ENCODE measurements around the gene BEGAIN. TPM values are rescaled to one million over a fixed set of nuclear protein-coding genes. Genes with fewer than 3 reads are reported as not detected.

The BEGAIN gene
- polyA plus RNA-seq, 2 of the 4 experiments (the other 2 are of a cell fraction): 1.4 to 3.7 TPM

DNA sequence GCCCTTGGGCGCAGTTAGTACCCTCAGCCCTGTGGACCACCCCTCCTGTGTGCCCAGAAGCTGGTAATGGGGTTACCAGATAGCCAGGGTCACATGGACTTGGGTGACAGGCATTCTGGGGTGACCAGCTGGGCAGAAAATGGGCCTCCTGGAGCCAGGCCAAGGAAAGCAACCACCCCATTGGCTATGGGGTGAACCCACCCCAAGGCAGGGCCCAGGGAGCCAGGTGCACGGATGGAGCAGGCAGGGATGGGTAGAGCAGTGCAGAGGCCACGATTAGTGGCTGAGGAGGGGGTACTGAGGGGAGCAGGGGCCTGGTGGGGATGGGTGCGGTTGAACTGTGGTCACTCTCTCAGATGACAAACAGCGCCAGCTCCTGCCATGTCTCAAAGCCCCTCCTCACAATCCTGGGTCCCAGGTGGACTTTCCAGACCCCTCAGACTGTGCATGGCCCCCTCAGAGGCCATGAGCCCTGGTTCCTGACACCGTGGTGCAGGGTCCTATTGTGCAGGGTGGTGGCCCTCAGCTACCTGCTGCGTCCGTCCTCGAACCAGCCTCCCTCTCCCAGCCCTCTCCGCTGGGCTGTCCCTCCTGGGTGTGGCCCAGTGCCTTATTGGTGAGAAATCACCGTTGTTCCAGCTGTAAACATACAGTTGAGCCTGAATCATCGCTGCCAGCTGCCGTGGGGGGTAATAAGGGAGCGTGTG, 23.4 kb upstream of the BEGAIN start:
- Histone ChIP-seq H3K27ac (0 out of 6 replicates have a peak overlapping the region, but pooled peaks of 1 of the 2 experiments have one; percentile 21), H3K9me3 (no peaks in the 10 kb centered on the region), H3K4me1 (no peaks in the 10 kb centered on the region), H3K4me3 (no peak overlapping the region), H3K4me2 (no peak overlapping the region)
- ChIA-PET POLR2A (no interaction called here), CTCF (interaction anchor here (0.8 to 1.5 kb wide), 3 partner anchors 17 to 72 kb away, joined by 3 to 4 read pairs (median 3); no protein-coding TSS in a partner anchor)
- FAIRE-seq (no peak), DNase-seq (ENCODE audit: low read depth in 1 of 2, low spot score in 1 of 2) (peak; percentile 34 to 52), ATAC-seq (peak; percentile 71 to 79; a peak in 5 of 6 replicates)
- 42% methylated on average over 13 of the region's 14 CpGs for WGBS (ENCODE audit: missing lambda C conversion rate)
- TF ChIP-seq EP300 (IDR thresholded peaks at IDR 0.05) (no peak), PBX3 (IDR thresholded peaks at IDR 0.05) (no peak), FOSB (CRISPR knock-in tag; IDR thresholded peaks at IDR 0.05) (no peak), RAD21 (conservative IDR thresholded peaks at IDR 0.05 in 1 of 2, IDR thresholded peaks at IDR 0.05 in 1 of 2) (no peak), ZC3H11A (IDR thresholded peaks at IDR 0.05) (no peak), RFX5 (IDR thresholded peaks at IDR 0.05) (no peak), SMC3 (IDR thresholded peaks at IDR 0.05) (no peak), FOSL2 (IDR thresholded peaks at IDR 0.05) (no peak), FOSL2 (CRISPR knock-in tag; IDR thresholded peaks at IDR 0.05) (no peak), HOXB13 (CRISPR knock-in tag; IDR thresholded peaks at IDR 0.05; ENCODE audit: low read depth) (no peak), CEBPB (IDR thresholded peaks at IDR 0.05) (no peak), NPAS2 (CRISPR knock-in tag; IDR thresholded peaks at IDR 0.05; ENCODE audit: borderline replicate concordance) (no peak), KDM1A (IDR thresholded peaks at IDR 0.05; ENCODE audit: low read depth) (no peak), HDAC2 (IDR thresholded peaks at IDR 0.05) (no peak), CHD4 (IDR thresholded peaks at IDR 0.05; ENCODE audit: borderline replicate concordance) (no peak)

DNA sequence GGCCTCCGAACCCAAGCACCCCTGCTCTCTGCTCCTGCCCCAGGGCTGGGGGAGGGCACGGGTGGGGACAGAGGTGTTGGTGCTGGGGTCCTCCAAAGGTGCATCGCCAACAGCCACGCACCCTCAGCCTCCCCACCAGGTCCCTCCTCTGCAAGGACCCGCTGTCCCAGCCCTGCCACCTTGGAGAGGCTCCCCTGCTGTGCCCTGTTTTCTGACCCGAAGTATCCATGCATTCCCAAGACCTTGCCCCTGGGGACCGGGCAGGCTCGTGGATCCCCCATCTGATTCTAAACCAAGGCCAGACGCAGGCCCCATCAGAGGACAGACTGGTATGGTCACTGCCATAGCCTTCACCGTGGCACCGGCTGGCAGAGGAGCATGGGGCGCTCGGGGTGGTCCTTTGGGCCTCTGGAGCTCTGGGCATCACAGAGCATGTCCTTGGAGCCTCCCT, 22.7 kb upstream of the BEGAIN start:
- no peaks in the 10 kb centered on the region for H3K4me1 ChIP-seq
- FAIRE-seq (no peak), ATAC-seq (no peak), DNase-seq (ENCODE audit: low read depth in 1 of 2, low spot score in 1 of 2) (no peak)
- WGBS (ENCODE audit: missing lambda C conversion rate): 82% methylated on average over 9 of the region's 13 CpGs
- TF ChIP-seq BHLHE40 (IDR thresholded peaks at IDR 0.05; ENCODE audit: low read depth, low read length) (no peak), CBX2 (IDR thresholded peaks at IDR 0.05; ENCODE audit: borderline replicate concordance, low read depth) (no peak), FOSL2 (IDR thresholded peaks at IDR 0.05) (no peak), FOSL2 (CRISPR knock-in tag; IDR thresholded peaks at IDR 0.05) (no peak)
- ChIA-PET CTCF (interaction anchor here (0.8 to 1.5 kb wide), 2 partner anchors 36 to 71 kb away, joined by 3 to 4 read pairs; no protein-coding TSS in a partner anchor), POLR2A (no interaction called here)
- H3K9me3 ChIP-seq: no peaks in the 10 kb centered on the region
- no peak overlapping the region for H3K4me3 ChIP-seq
- no peak overlapping the region for H3K4me2 ChIP-seq
- H3K27ac ChIP-seq: no peak overlapping the region

GRCh38 chr14:100609331-100609870, 22.2 kb upstream of the BEGAIN start:
- CTCF ChIA-PET: interaction anchor here (0.8 to 1.5 kb wide), 2 partner anchors 37 to 71 kb away, joined by 3 to 4 read pairs; no protein-coding TSS in a partner anchor
- no peak for FAIRE-seq

More at GRCh38 chr14:100609331-100609870, 22.2 kb upstream of the BEGAIN start:
- Histone ChIP-seq H3K4me1 (no peaks in the 10 kb centered on the region), H3K4me3 (no peak overlapping the region), H3K9me3 (no peaks in the 10 kb centered on the region), H3K27ac (no peak overlapping the region), H3K4me2 (no peak overlapping the region)
- POLR2A ChIA-PET: no interaction called here
- TF ChIP-seq TP53 (CRISPR knock-in tag; IDR thresholded peaks at IDR 0.05) (no peak), JUNB (IDR thresholded peaks at IDR 0.05) (no peak), POLR2A (IDR thresholded peaks at IDR 0.05; ENCODE audit: low read length) (no peak), HOXB5 (CRISPR knock-in tag; IDR thresholded peaks at IDR 0.05) (no peak), MAX (IDR thresholded peaks at IDR 0.05) (no peak), HEYL (CRISPR knock-in tag; IDR thresholded peaks at IDR 0.05) (no peak), RAD21 (conservative IDR thresholded peaks at IDR 0.05 in 1 of 2, IDR thresholded peaks at IDR 0.05 in 1 of 2) (no peak), HOXB13 (CRISPR knock-in tag; IDR thresholded peaks at IDR 0.05; ENCODE audit: low read depth) (no peak), RNF2 (IDR thresholded peaks at IDR 0.05; ENCODE audit: borderline replicate concordance, low read depth) (no peak)
- TF ChIP-seq, protein P1, sequence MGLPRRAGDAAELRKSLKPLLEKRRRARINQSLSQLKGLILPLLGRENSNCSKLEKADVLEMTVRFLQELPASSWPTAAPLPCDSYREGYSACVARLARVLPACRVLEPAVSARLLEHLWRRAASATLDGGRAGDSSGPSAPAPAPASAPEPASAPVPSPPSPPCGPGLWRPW (IDR thresholded peaks at IDR 0.05): no peak
- no peak for ATAC-seq
- DNase-seq (ENCODE audit: low read depth in 1 of 2, low spot score in 1 of 2): no peak
- 77% methylated on average over 12 of the region's 14 CpGs for WGBS (ENCODE audit: missing lambda C conversion rate)

All from A549 (cell line).